ENCODE results near the gene RABL2A. TPM values are rescaled to one million over a fixed set of nuclear protein-coding genes. Genes with fewer than 3 reads are reported as not detected.
"Not testable (repeated sequence)": the region's sequence is repeated elsewhere in the genome, so short reads cannot be mapped to it uniquely, and the experiment has no call there.

The RABL2A gene
- total RNA-seq: 10 to 100 TPM; 14.2 to 25.1 (median 15.4) TPM
- long read RNA-seq, donor 1, partial matches to known transcripts: 3 of 17 reads
- long read RNA-seq, donor 1, other reads (novel, unspliced or antisense): 14 of 17 reads
- long read RNA-seq, donor 2, partial matches to known transcripts: 2 of 2 reads
- long read RNA-seq, donor 2, other reads (novel, unspliced or antisense): 0 of 2 reads

DNA sequence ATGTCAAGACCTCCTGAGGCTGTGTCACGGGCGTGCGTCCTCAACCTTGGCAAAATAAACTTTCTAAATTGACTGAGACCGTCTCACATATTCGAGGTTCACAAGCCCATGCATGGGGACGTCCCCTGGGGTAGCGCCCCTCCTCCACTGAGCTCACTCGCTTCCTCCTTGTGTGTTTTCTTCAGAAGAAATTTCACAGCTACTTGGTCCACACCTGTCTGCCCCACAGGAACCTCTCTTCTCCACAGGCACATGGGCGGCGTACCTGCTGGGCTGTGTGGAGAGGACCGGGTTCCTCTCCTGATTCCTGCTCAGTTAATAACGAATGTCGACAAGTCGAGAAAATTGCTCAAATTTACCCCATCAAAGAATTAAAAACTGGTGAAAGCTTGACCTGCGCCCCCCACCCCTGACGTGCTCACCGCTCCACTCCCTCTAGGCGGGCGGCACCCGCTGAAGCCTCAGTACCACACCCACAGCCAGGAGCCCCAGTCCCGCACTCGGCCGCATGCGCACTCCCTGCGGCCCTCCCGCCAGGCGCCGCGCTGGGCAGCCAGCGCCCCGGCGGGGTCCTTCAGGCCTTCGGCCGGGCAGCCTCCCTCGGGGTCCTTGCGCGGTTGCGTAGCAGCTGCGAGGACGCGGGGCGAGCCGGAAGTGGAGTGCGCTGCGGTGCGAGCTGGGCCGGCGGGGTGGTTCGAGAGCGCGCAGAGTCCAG lies at the start of gene RABL2A:
TSS of gene RABL2A (plus strand) at position 651 of the 715 bp plus-strand sequence. CDS start 1,341 bp downstream, outside the sequence.
- H3K4me1 ChIP-seq (ENCODE audit: low read depth); H3K36me3 ChIP-seq (ENCODE audit: low read depth); intact Hi-C loops (cut with DNase I, micrococcal nuclease); H3K9me3 ChIP-seq: not testable (repeated sequence)
- ATAC-seq (peak; percentile 99), DNase-seq (peak; percentile 82 to 95 (median 92))
- peak within 1 kb of the TSS; percentile 11 for H3K4me3 ChIP-seq

DNA sequence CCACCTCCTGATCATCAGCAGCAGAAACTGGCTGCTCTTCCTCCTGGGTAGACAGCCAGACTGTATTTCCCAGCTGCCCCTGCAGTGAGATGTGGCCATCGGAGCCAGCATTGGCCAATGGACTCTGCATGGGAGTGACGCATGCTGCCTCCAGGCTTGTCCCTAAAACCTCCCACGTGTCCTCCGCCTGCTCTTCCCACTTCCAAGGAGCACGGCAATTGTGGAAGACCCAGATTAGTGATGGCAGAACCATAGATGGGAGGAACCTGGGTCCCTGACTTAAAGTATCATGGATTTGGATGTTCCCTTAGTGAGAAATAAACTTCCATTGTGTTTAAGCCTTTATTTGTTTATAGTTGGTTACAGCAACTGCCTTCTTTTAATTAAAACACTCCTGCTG lies 48.6 kb upstream of the RABL2A start:
- H3K4me1 ChIP-seq (ENCODE audit: low read depth); H3K4me3 ChIP-seq; intact Hi-C loops (cut with DNase I, micrococcal nuclease); H3K36me3 ChIP-seq (ENCODE audit: low read depth); DNase-seq; ATAC-seq; H3K9me3 ChIP-seq: not testable (repeated sequence)

DNA sequence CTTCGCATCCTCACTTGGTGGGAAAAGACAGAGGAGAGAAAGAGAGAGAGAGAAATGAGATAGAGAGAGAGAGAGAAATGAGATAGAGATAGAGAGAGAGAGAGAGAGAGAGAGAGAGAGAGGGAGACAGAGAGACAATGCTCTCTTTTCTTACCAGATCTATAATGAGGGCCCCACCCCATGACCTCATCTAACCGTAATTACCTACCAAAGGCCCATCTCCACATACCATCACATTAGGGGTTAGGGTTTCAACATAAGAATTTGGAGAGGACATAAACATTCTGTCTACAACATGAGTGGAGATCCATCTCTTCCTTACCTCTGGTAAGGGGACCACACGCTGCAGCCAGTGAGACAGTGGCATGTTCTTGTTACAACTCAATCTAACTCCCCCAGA lies 44.6 kb upstream of the RABL2A start:
- DNase-seq; intact Hi-C loops (cut with DNase I, micrococcal nuclease): not testable (repeated sequence)

DNA sequence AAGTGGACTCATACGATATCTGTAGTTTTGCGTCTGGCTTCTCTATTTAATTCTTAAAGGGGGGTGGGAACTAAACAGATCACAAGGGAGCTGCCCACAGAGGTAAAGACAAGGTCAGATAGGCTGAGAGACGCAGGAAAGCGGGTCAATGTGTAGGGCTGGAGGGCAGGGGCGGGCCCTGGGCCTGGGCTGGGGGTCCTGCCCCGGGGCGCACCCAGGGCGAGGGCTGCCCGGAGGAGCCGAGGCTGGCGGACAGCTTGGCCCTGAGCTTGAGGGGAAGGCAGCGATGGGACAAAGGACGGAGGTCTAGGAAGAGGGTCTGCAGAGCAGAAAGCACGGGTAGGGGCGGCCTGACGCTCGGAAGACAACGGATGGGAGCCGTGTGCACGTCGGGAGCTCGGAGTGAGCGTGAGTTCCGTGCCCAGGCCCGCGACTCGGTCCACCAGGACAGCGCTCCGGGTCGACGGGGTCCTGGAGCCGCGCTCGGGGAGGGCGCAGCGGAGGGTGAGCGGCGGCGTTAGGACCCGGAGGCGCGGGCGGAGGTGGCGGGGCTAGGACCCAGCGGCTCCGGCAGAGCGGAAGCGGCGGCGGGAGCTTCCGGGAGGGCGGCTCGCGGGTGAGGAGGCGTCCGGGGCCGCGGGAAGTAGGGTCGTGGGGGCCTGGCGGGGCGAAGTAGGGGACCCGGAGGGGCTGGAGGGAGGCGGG lies 43.4 kb upstream of the RABL2A start:
- H3K4me1 ChIP-seq (ENCODE audit: low read depth); H3K9me3 ChIP-seq; H3K36me3 ChIP-seq (ENCODE audit: low read depth); ATAC-seq; intact Hi-C loops (cut with DNase I, micrococcal nuclease): not testable (repeated sequence)
- DNase-seq: peak; percentile 84 to 90 (median 89)
- H3K4me3 ChIP-seq: peak overlapping the region; percentile 36

More for the DNA sequence above, 44.6 kb upstream of the RABL2A start:
- not testable (repeated sequence) for H3K9me3 ChIP-seq; H3K4me1 ChIP-seq (ENCODE audit: low read depth); H3K4me3 ChIP-seq; H3K36me3 ChIP-seq (ENCODE audit: low read depth); ATAC-seq

DNA sequence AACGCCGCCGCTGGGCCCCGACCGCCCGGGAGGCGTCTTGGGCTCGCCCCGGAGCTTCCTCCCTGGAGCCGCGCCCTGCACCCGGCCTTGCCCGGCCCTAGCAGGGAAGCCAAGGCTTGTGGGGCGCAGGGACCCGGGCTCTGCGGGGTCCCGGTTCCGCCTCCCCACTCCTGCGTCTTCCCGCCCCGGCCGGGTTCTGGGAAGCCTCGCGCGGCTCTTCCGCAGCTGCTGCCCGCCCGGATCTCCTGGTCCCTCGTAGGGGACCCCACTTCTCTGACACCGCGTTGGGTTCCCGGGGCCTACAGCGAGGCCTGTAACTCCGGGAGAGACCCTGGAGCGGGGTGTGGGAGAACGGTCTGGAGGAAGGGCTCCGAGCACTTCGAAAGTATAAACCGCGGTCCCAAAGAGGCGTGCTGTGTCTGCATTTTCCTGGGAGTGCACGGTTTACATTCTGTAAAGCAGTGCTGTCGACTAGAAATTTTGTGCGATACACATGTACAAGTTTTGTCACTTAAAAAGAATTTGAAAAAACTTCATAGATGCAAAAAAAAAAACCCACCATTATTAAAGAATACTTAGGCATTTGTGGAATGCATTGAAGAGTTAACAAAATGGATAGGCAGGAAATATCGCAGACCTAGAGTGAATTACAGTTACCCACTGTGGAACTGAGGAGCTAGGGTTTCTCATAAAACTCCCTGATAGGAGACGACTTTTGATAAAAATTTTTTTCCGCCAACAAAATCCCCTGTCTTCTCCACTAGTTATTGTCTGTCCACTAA lies 42.6 kb upstream of the RABL2A start:
- intact Hi-C loops (cut with DNase I, micrococcal nuclease); H3K36me3 ChIP-seq (ENCODE audit: low read depth); H3K9me3 ChIP-seq; H3K4me1 ChIP-seq (ENCODE audit: low read depth); ATAC-seq: not testable (repeated sequence)
- DNase-seq: peak in 2 of 3 donors; percentile 49 to 57
- peak overlapping the region; percentile 50 for H3K4me3 ChIP-seq

DNA sequence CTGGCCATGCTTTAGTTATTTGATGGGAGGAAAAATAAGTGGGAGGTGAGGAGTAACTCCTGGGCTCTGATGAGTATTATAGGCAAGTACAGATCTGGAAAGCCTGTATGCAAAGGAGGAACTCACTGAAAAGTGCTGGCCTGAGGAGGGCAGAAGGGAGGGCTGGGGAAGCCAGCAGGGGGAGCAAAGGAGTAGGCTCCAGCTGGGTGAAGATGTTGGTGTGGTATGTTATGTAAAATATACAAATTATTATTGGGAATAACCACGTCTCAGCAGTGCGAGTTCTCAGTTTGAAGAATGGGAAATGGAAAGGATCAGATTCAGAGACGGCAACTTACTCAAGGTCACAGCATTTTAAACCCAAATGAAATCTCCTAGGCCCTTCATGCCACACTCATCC lies 39.9 kb upstream of the RABL2A start:
- ATAC-seq; H3K36me3 ChIP-seq (ENCODE audit: low read depth); H3K4me1 ChIP-seq (ENCODE audit: low read depth); intact Hi-C loops (cut with DNase I, micrococcal nuclease); H3K9me3 ChIP-seq; H3K4me3 ChIP-seq: not testable (repeated sequence)
- DNase-seq: peak in 2 of 3 donors; percentile 79 to 81
- TF ChIP-seq, protein P1, sequence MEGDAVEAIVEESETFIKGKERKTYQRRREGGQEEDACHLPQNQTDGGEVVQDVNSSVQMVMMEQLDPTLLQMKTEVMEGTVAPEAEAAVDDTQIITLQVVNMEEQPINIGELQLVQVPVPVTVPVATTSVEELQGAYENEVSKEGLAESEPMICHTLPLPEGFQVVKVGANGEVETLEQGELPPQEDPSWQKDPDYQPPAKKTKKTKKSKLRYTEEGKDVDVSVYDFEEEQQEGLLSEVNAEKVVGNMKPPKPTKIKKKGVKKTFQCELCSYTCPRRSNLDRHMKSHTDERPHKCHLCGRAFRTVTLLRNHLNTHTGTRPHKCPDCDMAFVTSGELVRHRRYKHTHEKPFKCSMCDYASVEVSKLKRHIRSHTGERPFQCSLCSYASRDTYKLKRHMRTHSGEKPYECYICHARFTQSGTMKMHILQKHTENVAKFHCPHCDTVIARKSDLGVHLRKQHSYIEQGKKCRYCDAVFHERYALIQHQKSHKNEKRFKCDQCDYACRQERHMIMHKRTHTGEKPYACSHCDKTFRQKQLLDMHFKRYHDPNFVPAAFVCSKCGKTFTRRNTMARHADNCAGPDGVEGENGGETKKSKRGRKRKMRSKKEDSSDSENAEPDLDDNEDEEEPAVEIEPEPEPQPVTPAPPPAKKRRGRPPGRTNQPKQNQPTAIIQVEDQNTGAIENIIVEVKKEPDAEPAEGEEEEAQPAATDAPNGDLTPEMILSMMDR (IDR thresholded peaks at IDR 0.05): peak; percentile 27

DNA sequence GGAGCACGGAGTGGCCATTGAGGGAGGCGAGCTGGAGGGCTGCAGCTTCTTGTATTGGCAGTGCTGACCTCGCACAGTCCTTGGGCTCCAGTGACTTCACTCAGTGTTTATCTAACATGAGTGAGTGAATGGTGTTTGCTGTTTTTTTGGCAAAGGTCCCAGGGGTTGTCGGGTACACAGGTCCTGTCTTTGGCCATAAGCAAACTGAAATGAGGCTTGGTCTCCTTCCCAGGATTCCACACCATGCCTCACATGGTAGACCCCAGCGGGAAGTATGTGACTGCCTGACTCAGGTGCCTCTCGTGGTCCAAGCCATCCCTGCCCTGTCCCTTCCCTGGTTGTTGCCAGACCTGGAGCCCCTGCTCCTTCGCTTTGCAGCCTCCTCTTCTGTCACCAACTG lies 37.5 kb upstream of the RABL2A start:
- H3K4me1 ChIP-seq (ENCODE audit: low read depth); DNase-seq; H3K9me3 ChIP-seq; H3K36me3 ChIP-seq (ENCODE audit: low read depth); intact Hi-C loops (cut with DNase I, micrococcal nuclease); H3K4me3 ChIP-seq; ATAC-seq: not testable (repeated sequence)

DNA sequence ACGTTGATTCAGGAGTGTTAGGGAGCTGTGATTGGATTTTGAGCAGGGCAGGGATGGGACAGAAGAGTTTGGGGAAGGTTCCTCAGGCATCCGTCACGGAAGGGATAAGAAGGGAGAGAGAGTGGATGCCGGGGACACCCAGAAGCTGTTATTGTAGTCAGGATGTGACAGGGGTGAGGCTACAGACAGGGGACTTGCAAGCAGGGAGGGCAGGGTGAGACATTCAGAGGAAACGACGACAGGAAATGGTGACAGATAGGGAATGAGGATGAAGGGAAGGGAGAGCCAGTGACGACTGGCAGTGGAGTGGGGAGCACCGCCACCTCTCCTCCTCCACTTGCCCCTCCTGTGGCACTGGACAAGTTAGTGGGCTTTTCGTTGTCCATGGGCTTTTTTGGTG lies 35.1 kb upstream of the RABL2A start:
- DNase-seq; H3K36me3 ChIP-seq (ENCODE audit: low read depth); intact Hi-C loops (cut with DNase I, micrococcal nuclease); H3K4me1 ChIP-seq (ENCODE audit: low read depth); ATAC-seq; H3K9me3 ChIP-seq; H3K4me3 ChIP-seq: not testable (repeated sequence)

DNA sequence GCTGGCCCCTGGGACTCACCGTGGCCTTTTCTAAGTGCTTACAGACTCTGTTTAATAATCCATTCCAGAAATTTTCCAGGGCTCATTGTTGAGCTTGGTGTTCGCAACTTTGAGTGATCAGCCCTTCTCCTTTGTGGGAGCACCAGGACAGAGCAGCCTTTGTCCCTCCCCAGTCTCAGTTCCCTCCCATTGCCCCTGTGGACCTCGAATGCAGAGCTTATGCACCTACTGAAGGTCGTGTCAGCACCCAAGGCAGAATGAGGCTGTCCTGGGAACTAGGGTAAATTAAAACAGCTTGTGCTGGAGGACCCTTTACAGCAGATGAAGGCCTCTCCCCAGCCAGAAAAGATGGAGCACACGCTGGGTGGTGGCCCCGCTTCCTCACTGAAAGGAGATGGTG lies 33.8 kb upstream of the RABL2A start:
- H3K9me3 ChIP-seq; H3K4me1 ChIP-seq (ENCODE audit: low read depth); H3K36me3 ChIP-seq (ENCODE audit: low read depth); DNase-seq; intact Hi-C loops (cut with DNase I, micrococcal nuclease); H3K4me3 ChIP-seq; ATAC-seq: not testable (repeated sequence)

DNA sequence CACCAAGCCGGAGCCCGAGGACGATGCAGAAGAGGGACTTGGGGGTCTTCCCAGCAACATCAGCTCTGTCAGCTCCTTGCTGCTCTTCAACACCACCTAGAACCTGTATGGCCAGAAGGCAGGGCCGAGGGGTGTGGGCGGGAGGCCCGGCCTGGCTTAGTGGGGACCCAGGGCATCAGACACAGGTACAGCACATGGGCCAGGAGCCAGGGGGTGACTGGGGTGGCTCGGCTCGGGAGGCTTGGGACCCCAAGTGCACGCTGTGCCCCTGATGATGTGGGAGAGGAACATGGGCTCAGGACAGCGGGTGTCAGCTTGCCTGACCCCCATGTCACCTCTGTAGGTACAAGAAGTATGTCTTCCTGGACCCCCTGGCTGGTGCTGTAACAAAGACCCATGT lies 31.3 kb upstream of the RABL2A start:
- H3K9me3 ChIP-seq; intact Hi-C loops (cut with DNase I, micrococcal nuclease); DNase-seq; H3K4me1 ChIP-seq (ENCODE audit: low read depth); ATAC-seq; H3K36me3 ChIP-seq (ENCODE audit: low read depth); H3K4me3 ChIP-seq: not testable (repeated sequence)

DNA sequence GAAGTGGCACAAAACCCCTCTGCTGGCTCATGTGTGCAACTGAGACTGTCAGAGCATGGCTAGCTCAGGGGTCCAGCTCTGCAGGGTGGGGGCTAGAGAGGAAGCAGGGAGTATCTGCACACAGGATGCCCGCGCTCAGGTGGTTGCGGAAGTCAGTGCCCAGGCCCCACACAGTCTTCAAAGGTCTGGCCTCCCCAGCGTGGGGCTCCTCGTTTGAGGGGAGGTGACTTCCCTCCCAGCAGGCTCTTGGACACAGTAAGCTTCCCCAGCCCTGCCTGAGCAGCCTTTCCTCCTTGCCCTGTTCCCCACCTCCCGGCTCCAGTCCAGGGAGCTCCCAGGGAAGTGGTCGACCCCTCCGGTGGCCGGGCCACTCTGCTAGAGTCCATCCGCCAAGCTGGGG lies 29.9 kb upstream of the RABL2A start:
- H3K4me3 ChIP-seq; H3K4me1 ChIP-seq (ENCODE audit: low read depth); H3K9me3 ChIP-seq; intact Hi-C loops (cut with DNase I, micrococcal nuclease); DNase-seq; ATAC-seq; H3K36me3 ChIP-seq (ENCODE audit: low read depth): not testable (repeated sequence)

DNA sequence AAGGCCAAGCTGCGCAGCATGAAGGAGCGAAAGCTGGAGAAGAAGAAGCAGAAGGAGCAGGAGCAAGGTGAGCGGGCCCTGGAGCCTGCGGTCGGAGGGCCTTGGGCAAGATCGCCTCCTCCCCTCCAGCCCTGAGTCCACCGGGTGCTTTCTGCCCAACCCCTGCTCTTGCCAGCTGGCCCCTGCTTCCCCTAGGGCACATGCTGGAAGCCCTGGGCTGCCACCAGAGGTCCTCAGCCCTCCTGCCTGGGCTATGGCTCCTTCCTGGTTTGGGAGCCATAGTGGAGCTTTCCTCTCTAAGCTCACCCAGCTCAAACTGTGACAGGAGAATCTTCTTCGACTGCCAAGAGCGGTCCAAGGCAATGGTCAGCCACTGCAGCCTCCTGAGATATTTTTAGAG lies 29.5 kb upstream of the RABL2A start:
- ATAC-seq; H3K4me3 ChIP-seq; H3K4me1 ChIP-seq (ENCODE audit: low read depth); H3K36me3 ChIP-seq (ENCODE audit: low read depth); H3K9me3 ChIP-seq; intact Hi-C loops (cut with DNase I, micrococcal nuclease); DNase-seq: not testable (repeated sequence)
